HL-60/S4 treated with phorbol 12-myristate 13-acetate at 8.2 ng/mL for 4 days and 3 days (cell line): ENCODE measurements around the gene HCN2.
"Not testable (repeated sequence)": the region's sequence is repeated elsewhere in the genome, so short reads cannot be mapped to it uniquely, and the experiment has no call there.

Experiments used
- in situ Hi-C: fragments of 300-500 bp; cut with MboI; formaldehyde crosslinking; loops from 2 replicates; pipeline ENCODE4 v1.15.0; 2022; ENCODE audit warnings: low sequenced_read_pairs

HCN2 gene

GRCh38 chr19:602391-603301 is 13.0 kb downstream of the HCN2 start:
- in situ Hi-C loops, result no loop called here

- in situ Hi-C loops, result not testable (repeated sequence)
These were observed 13.6 kb downstream of the HCN2 start for GRCh38 chr19:603302-603639.

GRCh38 chr19:603779-604178 is 14.1 kb downstream of the HCN2 start:
- in situ Hi-C loops, result not testable (repeated sequence)

GRCh38 chr19:604355-604754 is 14.7 kb downstream of the HCN2 start:
- in situ Hi-C loops, result no loop called here

GRCh38 chr19:605061-605971 is 15.6 kb downstream of the HCN2 start:
- in situ Hi-C loops, result not testable (repeated sequence)

- in situ Hi-C loops, result no loop called here
These were observed 17.8 kb downstream of the HCN2 start for GRCh38 chr19:607301-608154.

GRCh38 chr19:608155-609003 is 18.7 kb downstream of the HCN2 start:
- in situ Hi-C loops, result no loop called here

GRCh38 chr19:609004-609346 is 19.3 kb downstream of the HCN2 start:
- in situ Hi-C loops, result no loop called here

- in situ Hi-C loops, result no loop called here
These were observed 20.6 kb downstream of the HCN2 start for GRCh38 chr19:610071-610800.

GRCh38 chr19:610801-611480 is 21.3 kb downstream of the HCN2 start:
- in situ Hi-C loops, result no loop called here

GRCh38 chr19:611481-611868 is 21.8 kb downstream of the HCN2 start:
- in situ Hi-C loops, result no loop called here

- in situ Hi-C loops, result no loop called here
These were observed 23.3 kb downstream of the HCN2 start for GRCh38 chr19:612941-613340.

GRCh38 chr19:613732-614567 is 24.3 kb downstream of the HCN2 start:
- in situ Hi-C loops, result no loop called here

GRCh38 chr19:615619-616018 is 25.9 kb downstream of the HCN2 start:
- in situ Hi-C loops, result no loop called here

- in situ Hi-C loops, result no loop called here
These were observed 26.5 kb downstream of the HCN2 start for GRCh38 chr19:616062-616700.

- in situ Hi-C loops, result no loop called here
These were observed 27.3 kb downstream of the HCN2 start for GRCh38 chr19:616747-617526.
